GM12872 (cell line): ENCODE measurements around the gene MYH3.

Experiments
- TF ChIP-seq, protein P1 (sequence below): IDR thresholded peaks from 3 replicates; pipeline ENCODE4 v1.5.1; 2011; ENCODE audit warnings: low read depth, mild to moderate bottlenecking, low read length, moderate library complexity; ENCODE audit not compliant: insufficient read depth

MYH3 gene

GRCh38 chr17:10600571-10600970, 56.5 kb downstream of the MYH3 start:
- TF ChIP-seq, protein P1, sequence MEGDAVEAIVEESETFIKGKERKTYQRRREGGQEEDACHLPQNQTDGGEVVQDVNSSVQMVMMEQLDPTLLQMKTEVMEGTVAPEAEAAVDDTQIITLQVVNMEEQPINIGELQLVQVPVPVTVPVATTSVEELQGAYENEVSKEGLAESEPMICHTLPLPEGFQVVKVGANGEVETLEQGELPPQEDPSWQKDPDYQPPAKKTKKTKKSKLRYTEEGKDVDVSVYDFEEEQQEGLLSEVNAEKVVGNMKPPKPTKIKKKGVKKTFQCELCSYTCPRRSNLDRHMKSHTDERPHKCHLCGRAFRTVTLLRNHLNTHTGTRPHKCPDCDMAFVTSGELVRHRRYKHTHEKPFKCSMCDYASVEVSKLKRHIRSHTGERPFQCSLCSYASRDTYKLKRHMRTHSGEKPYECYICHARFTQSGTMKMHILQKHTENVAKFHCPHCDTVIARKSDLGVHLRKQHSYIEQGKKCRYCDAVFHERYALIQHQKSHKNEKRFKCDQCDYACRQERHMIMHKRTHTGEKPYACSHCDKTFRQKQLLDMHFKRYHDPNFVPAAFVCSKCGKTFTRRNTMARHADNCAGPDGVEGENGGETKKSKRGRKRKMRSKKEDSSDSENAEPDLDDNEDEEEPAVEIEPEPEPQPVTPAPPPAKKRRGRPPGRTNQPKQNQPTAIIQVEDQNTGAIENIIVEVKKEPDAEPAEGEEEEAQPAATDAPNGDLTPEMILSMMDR: no peak

DNA sequence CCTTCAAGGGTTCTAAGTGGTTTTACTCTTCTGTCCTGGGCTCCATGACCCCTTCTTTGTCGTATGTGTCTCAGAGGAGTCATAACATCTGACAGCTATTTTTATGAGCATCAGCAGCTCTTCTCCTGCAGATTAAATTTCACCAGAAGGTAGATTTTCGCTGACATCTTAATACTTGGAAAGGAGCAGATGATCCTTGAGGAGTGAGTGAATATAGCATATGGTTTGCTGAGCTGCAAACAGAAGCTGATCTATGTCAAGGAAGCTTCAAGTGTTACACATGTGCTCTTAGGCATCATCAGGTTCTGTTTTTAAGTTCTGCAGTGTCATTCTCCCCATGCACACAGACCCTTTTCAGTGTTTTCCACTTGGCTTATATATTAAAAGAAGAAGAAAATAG, 58.5 kb downstream of the MYH3 start:
- TF ChIP-seq, protein P1: no peak

- TF ChIP-seq, protein P1: no peak
These were observed 67.5 kb downstream of the MYH3 start for GRCh38 chr17:10589553-10590145.

GRCh38 chr17:10585529-10585928, 71.6 kb downstream of the MYH3 start:
- TF ChIP-seq, protein P1: no peak

GRCh38 chr17:10583834-10584233, 73.3 kb downstream of the MYH3 start:
- TF ChIP-seq, protein P1: no peak

GRCh38 chr17:10579270-10579669, 77.8 kb downstream of the MYH3 start:
- TF ChIP-seq, protein P1: no peak
